Left cardiac atrium (tissue), 4 donors: ENCODE data around the gene COASY. TPM values are rescaled to one million over a fixed set of nuclear protein-coding genes. Genes with fewer than 3 reads are reported as not detected.
"Not testable (repeated sequence)": the region's sequence is repeated elsewhere in the genome, so short reads cannot be mapped to it uniquely, and the experiment has no call there.

Source experiments
- ATAC-seq, 2 donors: fragments of 200-7000 bp; cut with Tn5 transposase; one replicate each; pipeline ENCODE4 v1.9.1; 2020; ENCODE audit warnings: mild to moderate bottlenecking in 2 of 2, moderate library complexity in 2 of 2
- DNase-seq: peaks from one replicate; pipeline ENCODE4 v3.0.0-alpha.2; 2020
- intact Hi-C, 2 donors: fragments of 100-400 bp; cut with DNase I; formaldehyde crosslinking; loops; one replicate each; pipeline versions ENCODE4 v1.14.1 to v1.15.1; 2022 to 2023
- total RNA-seq, 2 donors: library from RNA; stranded (reverse); fragmentation: NEBNext Ultra II Directional; extraction: Animal tissue kit (Norgen Biotek cat#: 25700); gene quantifications; one replicate each; pipeline ENCODE4 v1.2.1, GENCODE V29; 2021
- donor health status: DM: no; HTN: yes; CAD: no.
- donor health status: DM: no; HTN: yes; CAD: no; lungs with severe emphysema.
- donor health status: DM: yes; HTN: yes; CAD: no.
- donor health status: Dilated cardiomyopathy.

Gene COASY
- total RNA-seq, 2 donors from 2014 or later = 37.2 to 37.5 TPM

GRCh38 chr17:42526031-42526444 lies 35.9 kb upstream of the COASY start:
- DNase-seq (no peak), ATAC-seq (peak; percentile 67 to 68)
- intact Hi-C loops = loop anchor here (5.0 to 10.0 kb wide), 2 partner anchors 101 to 204 kb away; partner anchors contain the start of gene CAVIN1 (in 1 of the 2)

DNA sequence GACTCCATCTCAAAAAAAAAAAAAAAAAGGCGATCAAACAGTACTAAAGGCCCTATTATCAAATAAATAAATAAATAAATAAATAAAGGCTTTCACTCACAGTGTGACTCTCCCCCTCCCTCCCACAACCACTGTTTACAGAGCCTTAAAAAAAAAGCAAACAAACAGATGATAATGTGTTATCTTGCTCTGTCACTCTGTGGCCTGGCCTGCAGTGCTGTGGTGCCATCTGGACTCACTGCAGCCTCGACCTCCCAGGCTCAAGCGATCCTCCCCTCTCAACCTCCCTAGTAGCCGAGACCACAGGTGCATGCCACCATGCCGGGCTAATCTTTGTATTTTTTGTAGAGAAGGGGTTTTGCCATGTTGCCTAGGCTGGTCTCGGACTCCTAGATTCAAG lies 34.0 kb upstream of the COASY start:
- intact Hi-C loops = loop anchor here (5.0 to 10.0 kb wide), 2 partner anchors 103 to 206 kb away; partner anchors contain the start of gene CAVIN1 (in 1 of the 2)
- no peak for DNase-seq
- no peak for ATAC-seq

GRCh38 chr17:42529061-42529460 lies 32.9 kb upstream of the COASY start:
- intact Hi-C loops = loop anchor here (5.0 to 10.0 kb wide), 2 partner anchors 104 to 207 kb away; partner anchors contain the start of gene CAVIN1 (in 1 of the 2)
- no peak for DNase-seq
- ATAC-seq = no peak

GRCh38 chr17:42530952-42531454 lies 30.9 kb upstream of the COASY start:
- no peak for ATAC-seq
- DNase-seq = no peak
- intact Hi-C loops = no loop called here

DNA sequence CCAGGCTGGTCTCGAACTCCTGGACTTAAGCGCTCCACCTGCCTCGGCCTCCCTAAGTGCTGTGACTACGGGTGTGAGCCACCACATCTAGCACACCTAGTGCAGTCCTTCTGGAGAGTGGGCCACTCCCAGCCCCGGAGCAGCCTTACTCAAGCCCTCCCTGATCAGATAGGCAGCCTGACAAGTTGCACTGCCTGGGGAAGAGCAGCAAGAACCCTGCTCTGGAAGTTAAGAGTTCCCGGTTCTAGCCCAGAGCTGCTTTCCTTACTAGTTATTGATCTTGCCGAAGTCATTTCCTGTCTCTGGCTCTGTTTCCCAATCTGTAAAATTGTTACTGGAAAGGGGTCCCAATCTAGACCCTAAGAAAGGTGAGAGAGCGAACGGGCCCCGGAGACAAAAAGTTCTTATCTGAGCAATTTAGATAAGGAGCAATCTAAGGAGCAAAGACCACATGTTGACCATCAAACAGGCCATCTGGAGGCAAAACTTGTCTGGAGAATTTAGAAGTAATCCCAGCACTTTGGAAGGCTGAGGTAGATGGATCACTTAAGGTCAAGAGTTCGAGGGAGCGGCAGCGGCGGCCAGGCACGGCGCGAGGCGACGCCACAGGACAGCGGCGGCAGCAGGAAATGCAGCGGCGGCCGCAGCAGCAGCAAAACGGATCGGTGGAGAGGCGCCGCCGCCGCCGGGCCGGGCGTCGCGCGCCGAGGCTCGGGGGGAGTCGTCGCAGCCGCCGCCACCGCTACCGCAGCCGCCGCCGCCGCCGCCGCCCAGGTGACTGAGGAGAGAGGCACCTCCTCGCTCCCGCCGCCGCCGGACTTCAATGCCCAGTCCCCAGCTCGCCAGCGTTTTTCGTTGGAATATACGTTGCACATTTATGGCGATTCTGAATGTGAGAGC lies 30.2 kb upstream of the COASY start:
- intact Hi-C loops = no loop called here
- ATAC-seq = peak; percentile 30 to 35
- DNase-seq = peak; percentile 76

GRCh38 chr17:42535155-42536047 lies 26.5 kb upstream of the COASY start:
- intact Hi-C loops = no loop called here
- ATAC-seq = peak in 1 of 2 donors; percentile 3
- DNase-seq = no peak

- DNase-seq (peak; percentile 98), ATAC-seq (peak; percentile 90 to 93)
- intact Hi-C loops = no loop called here
Measured at GRCh38 chr17:42536048-42536371, 25.9 kb upstream of the COASY start, which contains the start of gene NAGLU. TSS of gene NAGLU (plus strand) at chr17:42536241. CDS start at chr17:42536273, 32 bp downstream.

- intact Hi-C loops = no loop called here
- peak; percentile 87 for DNase-seq
- peak; percentile 73 to 78 for ATAC-seq
Measured at GRCh38 chr17:42536372-42537155, 25.4 kb upstream of the COASY start.

DNA sequence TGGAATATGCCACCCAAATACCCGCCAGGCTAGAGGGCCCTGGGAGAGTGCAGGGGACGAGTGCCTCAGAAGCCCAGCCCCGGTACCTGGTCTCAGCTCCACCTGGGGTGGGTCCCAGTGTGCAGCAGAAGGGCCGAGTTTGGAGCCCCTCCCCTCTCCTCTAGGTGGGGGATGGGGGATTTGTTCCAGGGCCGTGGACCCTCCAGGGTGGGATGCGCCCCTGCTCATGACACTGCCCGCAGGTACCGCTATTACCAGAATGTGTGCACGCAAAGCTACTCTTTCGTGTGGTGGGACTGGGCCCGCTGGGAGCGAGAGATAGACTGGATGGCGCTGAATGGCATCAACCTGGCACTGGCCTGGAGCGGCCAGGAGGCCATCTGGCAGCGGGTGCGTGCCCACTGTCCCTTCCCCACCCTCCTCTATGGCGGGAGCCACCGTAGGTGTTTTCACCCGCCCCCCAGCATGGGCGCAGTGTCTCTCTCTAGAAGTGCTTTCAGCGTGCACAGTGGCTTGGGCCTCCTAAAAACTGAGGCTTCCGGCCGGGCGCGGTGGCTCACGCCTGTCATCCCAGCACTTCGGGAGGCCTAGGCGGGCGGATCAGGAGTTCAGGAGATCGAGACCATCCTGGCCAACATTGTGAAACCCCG lies 24.7 kb upstream of the COASY start:
- intact Hi-C loops = no loop called here
- peak in 1 of 2 donors; percentile 3 for ATAC-seq
- DNase-seq = no peak

- ATAC-seq = no peak
- intact Hi-C loops = no loop called here
Measured at GRCh38 chr17:42537826-42538451, 24.0 kb upstream of the COASY start.

DNA sequence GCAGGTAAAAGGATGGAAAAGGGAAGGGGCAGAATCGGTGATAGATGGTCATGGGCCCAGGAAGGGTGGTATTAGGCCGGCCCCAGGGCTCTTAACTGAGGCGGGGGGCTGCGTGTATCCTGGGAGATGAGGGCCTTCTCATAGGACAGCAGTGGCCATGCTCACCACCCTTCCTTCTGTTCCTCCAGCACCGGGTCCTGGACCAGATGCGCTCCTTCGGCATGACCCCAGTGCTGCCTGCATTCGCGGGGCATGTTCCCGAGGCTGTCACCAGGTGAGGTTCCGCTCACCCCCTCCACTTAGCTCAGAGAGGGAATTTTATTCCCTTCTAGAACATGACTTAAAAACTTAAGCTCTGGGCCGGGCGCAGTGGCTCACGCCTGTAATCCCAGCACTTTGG lies 23.5 kb upstream of the COASY start:
- no peak for ATAC-seq
- intact Hi-C loops = no loop called here
- no peak for DNase-seq

More at GRCh38 chr17:42537826-42538451, 24.0 kb upstream of the COASY start:
- DNase-seq = no peak

DNA sequence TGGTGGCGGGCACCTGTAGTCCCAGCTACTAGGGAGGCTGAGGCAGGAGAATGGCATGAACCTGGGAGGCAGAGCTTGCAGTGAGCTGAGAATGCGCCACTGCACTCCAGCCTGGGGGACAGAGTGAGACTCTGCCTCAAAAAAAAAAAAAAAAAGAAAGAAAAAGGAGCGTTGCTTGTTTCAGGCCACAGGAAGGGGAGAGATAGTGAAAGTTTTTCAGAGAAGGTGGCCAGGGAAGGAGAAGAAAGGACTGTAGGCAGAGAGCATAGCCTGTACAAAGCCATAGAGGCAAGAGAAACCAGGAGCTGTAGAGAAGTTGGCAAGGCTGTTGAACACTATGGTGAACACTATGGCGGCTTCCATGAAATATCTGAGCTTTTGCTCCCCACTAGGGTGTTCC lies 21.4 kb upstream of the COASY start:
- intact Hi-C loops, DNase-seq, ATAC-seq: not testable (repeated sequence)

DNA sequence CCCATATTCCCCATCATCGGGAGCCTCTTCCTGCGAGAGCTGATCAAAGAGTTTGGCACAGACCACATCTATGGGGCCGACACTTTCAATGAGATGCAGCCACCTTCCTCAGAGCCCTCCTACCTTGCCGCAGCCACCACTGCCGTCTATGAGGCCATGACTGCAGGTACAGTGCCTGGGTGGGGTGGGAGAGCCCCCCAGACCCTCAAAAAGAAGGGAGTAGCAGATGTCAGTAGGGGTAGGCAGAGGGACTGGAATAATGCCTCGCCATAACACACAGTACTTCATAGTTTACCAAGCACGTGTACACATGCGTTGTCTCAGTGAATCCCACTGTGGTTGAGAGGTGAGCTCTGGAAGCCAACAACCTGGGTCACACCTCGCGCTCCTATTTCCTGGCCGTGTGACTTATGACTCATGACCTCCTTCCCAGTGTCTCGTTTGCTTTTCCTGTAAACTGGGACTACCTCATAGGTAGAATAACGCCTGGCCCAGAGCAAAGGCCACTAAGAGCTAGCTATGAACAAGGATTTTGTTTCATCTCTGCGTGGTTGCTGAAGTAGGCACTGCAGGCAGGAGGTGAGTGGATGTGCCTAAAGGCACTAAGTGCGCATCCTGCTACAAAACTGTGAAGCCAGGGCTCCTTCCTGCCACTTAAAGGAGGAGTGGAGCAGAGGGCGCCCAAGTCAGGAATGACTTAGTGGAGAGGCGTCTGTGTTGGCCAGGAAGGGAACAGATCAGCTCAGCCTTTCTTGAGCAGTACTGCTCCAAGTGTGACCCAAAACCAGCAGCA lies 20.7 kb upstream of the COASY start:
- ATAC-seq (no peak), DNase-seq (no peak)
- intact Hi-C loops = no loop called here

DNA sequence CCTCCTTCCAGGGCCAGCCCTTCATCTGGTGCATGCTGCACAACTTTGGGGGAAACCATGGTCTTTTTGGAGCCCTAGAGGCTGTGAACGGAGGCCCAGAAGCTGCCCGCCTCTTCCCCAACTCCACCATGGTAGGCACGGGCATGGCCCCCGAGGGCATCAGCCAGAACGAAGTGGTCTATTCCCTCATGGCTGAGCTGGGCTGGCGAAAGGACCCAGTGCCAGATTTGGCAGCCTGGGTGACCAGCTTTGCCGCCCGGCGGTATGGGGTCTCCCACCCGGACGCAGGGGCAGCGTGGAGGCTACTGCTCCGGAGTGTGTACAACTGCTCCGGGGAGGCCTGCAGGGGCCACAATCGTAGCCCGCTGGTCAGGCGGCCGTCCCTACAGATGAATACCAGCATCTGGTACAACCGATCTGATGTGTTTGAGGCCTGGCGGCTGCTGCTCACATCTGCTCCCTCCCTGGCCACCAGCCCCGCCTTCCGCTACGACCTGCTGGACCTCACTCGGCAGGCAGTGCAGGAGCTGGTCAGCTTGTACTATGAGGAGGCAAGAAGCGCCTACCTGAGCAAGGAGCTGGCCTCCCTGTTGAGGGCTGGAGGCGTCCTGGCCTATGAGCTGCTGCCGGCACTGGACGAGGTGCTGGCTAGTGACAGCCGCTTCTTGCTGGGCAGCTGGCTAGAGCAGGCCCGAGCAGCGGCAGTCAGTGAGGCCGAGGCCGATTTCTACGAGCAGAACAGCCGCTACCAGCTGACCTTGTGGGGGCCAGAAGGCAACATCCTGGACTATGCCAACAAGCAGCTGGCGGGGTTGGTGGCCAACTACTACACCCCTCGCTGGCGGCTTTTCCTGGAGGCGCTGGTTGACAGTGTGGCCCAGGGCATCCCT lies 18.5 kb upstream of the COASY start:
- no peak for ATAC-seq
- no peak for DNase-seq
- intact Hi-C loops = no loop called here

DNA sequence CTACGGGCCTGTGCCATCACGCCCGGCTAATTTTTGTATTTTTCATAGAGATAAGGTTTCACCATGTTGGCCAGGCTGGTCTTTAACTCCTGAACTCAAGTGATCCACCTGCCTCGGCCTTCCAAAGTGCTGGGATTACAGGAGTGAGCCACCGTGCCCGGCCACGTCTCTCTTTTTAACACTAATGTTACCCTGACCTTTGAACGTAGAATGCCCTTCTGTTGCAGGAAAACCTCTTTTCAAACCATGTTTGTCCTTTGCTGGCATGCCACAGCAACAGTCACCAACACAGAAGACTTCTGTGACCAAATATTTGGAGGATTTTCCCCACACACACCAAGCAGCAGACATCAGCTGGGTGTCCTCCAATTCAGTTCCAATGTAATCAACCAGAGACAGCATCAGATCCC lies 17.1 kb upstream of the COASY start:
- intact Hi-C loops = no loop called here
- no peak for DNase-seq
- ATAC-seq = no peak
